Right lobe of liver (tissue), 4 donors: ENCODE measurements around the gene CBR4.

Source experiments
- POLR2A ChIP-seq: fragments of 450-650 bp; IDR thresholded peaks from one replicate; pipeline ENCODE4 v1.6.1; 2017; ENCODE audit warnings: antibody characterized with exemption, mild to moderate bottlenecking
- TF ChIP-seq, protein P1 (sequence below), 4 donors: fragments of 200-600 bp in 3 of 4; fragments of 450-650 bp in 1 of 4; IDR thresholded peaks; one replicate each; pipeline versions ENCODE4 v1.5.1 to v1.8.0; 2016 to 2022; ENCODE audit warnings: antibody characterized with exemption in 4 of 4, mild to moderate bottlenecking in 2 of 4
- donor health status: DM: no; HTN: no; CAD: no.
- donor health status: DM: no; HTN: no; CAD: no.
- donor health status: DM: no; HTN: yes; CAD: no.

GRCh38 chr4:169012049-169012448, 2.0 kb upstream of the CBR4 start:
- TF ChIP-seq, protein P1, sequence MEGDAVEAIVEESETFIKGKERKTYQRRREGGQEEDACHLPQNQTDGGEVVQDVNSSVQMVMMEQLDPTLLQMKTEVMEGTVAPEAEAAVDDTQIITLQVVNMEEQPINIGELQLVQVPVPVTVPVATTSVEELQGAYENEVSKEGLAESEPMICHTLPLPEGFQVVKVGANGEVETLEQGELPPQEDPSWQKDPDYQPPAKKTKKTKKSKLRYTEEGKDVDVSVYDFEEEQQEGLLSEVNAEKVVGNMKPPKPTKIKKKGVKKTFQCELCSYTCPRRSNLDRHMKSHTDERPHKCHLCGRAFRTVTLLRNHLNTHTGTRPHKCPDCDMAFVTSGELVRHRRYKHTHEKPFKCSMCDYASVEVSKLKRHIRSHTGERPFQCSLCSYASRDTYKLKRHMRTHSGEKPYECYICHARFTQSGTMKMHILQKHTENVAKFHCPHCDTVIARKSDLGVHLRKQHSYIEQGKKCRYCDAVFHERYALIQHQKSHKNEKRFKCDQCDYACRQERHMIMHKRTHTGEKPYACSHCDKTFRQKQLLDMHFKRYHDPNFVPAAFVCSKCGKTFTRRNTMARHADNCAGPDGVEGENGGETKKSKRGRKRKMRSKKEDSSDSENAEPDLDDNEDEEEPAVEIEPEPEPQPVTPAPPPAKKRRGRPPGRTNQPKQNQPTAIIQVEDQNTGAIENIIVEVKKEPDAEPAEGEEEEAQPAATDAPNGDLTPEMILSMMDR (IDR thresholded peaks at IDR 0.05): no peak
- TF ChIP-seq POLR2A: no peak
